Keratinocyte (primary cell): ENCODE data around the gene NT5C1A.

Experiments
- EZH2 ChIP-seq: IDR thresholded peaks from one replicate; pipeline ENCODE4 v1.6.1; 2012; ENCODE audit warnings: inconsistent platforms, mild to moderate bottlenecking, low read length, moderate library complexity
- TF ChIP-seq, protein P1 (sequence below), 3 experiments: IDR thresholded peaks in 1 of 3; conservative IDR thresholded peaks in 1 of 3; optimal IDR thresholded peaks in 1 of 3; 2 replicates in 2 of 3; 3 replicates in 1 of 3; pipeline versions ENCODE3 to v1.5.1; 2011; ENCODE audit warnings: low read length in 3 of 3, mild to moderate bottlenecking in 3 of 3, moderate library complexity in 2 of 3, control low read depth in 1 of 3, inconsistent platforms in 1 of 3; ENCODE audit not compliant: insufficient read depth in 2 of 3; ENCODE audit errors: extremely low read depth in 1 of 3

DNA sequence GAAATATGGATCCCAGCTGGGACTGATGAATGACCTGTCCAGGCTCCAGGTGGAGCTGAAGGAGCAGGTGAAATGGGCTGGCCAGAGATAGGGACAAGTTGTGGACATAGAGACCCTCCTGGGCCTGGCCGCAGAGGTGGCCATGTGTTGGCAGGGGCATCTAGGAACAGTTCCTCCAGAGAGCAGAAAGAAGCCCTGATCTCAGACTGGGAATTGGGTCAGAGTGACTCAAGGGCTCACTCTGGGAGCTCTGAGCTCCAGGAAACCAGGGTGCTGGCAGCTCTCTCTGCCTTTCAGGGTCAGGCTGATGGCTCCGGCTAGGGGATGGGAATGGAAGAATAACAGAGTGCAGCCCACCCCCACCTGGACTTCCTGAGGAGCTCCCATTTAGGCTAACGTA lies 3.0 kb downstream of the NT5C1A start:
- TF ChIP-seq, protein P1, sequence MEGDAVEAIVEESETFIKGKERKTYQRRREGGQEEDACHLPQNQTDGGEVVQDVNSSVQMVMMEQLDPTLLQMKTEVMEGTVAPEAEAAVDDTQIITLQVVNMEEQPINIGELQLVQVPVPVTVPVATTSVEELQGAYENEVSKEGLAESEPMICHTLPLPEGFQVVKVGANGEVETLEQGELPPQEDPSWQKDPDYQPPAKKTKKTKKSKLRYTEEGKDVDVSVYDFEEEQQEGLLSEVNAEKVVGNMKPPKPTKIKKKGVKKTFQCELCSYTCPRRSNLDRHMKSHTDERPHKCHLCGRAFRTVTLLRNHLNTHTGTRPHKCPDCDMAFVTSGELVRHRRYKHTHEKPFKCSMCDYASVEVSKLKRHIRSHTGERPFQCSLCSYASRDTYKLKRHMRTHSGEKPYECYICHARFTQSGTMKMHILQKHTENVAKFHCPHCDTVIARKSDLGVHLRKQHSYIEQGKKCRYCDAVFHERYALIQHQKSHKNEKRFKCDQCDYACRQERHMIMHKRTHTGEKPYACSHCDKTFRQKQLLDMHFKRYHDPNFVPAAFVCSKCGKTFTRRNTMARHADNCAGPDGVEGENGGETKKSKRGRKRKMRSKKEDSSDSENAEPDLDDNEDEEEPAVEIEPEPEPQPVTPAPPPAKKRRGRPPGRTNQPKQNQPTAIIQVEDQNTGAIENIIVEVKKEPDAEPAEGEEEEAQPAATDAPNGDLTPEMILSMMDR (optimal IDR thresholded peaks at IDR 0.05 in 1 of 3, IDR thresholded peaks at IDR 0.05 in 1 of 3, conservative IDR thresholded peaks at IDR 0.05 in 1 of 3; ENCODE audit: extremely low read depth in 1 of 3, insufficient read depth in 2 of 3, low read length in 3 of 3): no peak
- no peak for TF ChIP-seq EZH2
